NCI-H2029 (cell line): ENCODE data around the gene PTPRM.

Experiments
- DNase-seq: peaks from one replicate; lab custom pipeline; 2025; lab: John Stamatoyannopoulos, UW

PTPRM gene

GRCh38 chr18:8362863-8363262 is 795.7 kb downstream of the PTPRM start:
- DNase-seq, result no peak

GRCh38 chr18:8364385-8364784 is 797.3 kb downstream of the PTPRM start:
- DNase-seq, result no peak

GRCh38 chr18:8365006-8365405 is 797.9 kb downstream of the PTPRM start:
- no peak for DNase-seq

GRCh38 chr18:8365528-8365927 is 798.4 kb downstream of the PTPRM start:
- DNase-seq, result no peak

- DNase-seq, result no peak
These were observed 799.0 kb downstream of the PTPRM start for GRCh38 chr18:8366070-8366469.

GRCh38 chr18:8366656-8367055 is 799.5 kb downstream of the PTPRM start:
- no peak for DNase-seq

GRCh38 chr18:8367217-8367988 is 800.3 kb downstream of the PTPRM start:
- DNase-seq, result peak; percentile 44

GRCh38 chr18:8368512-8369217 is 801.5 kb downstream of the PTPRM start:
- no peak for DNase-seq

- no peak for DNase-seq
These were observed 806.4 kb downstream of the PTPRM start for GRCh38 chr18:8373486-8373885.

- no peak for DNase-seq
These were observed 807.6 kb downstream of the PTPRM start for GRCh38 chr18:8374676-8375075.

- no peak for DNase-seq
These were observed 808.1 kb downstream of the PTPRM start for GRCh38 chr18:8375249-8375648.

- DNase-seq, result no peak
These were observed 809.0 kb downstream of the PTPRM start for GRCh38 chr18:8376113-8376512.

- DNase-seq, result no peak
These were observed 812.2 kb downstream of the PTPRM start for GRCh38 chr18:8379187-8379941.

- no peak for DNase-seq
These were observed 812.9 kb downstream of the PTPRM start for GRCh38 chr18:8380006-8380405.

- DNase-seq, result no peak
These were observed 813.8 kb downstream of the PTPRM start for GRCh38 chr18:8380926-8381325.

GRCh38 chr18:8381821-8382459 is 814.8 kb downstream of the PTPRM start:
- no peak for DNase-seq

- DNase-seq, result no peak
These were observed 818.3 kb downstream of the PTPRM start for GRCh38 chr18:8385400-8385799.

GRCh38 chr18:8386669-8387380 is 819.7 kb downstream of the PTPRM start:
- DNase-seq, result no peak

- DNase-seq, result peak; percentile 42
These were observed 822.5 kb downstream of the PTPRM start for GRCh38 chr18:8389391-8390340.

- DNase-seq, result no peak
These were observed 824.0 kb downstream of the PTPRM start for GRCh38 chr18:8391068-8391467.

GRCh38 chr18:8396254-8396653 is 829.1 kb downstream of the PTPRM start:
- DNase-seq, result no peak
